ENCODE measurements around the gene CA6.
"Not testable (repeated sequence)": the region's sequence is repeated elsewhere in the genome, so short reads cannot be mapped to it uniquely, and the experiment has no call there.

Gene CA6

DNA sequence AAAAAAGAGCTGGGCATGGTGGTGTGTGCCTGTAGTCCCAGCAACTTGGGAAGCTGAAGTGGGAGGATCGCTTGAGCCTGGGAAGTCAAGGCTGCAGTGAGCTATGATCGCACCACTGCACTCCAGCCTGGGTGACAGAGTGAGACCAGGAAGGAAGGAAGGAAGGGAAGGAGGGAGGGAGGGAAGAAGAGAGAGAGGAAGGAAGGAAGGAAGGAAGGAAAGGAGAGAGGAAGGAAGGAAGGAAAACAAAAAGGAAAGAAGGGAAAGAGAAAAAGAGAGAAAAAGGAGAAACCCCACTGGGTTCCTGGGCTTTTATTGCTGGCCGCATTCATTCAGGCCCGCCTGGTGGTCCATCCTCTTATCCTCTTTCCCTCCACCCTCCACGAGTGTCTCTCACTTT lies 70.8 kb downstream of the CA6 start:
- TF ChIP-seq ZNF274 (IDR thresholded peaks at IDR 0.05; ENCODE audit: low read depth, low read length): no peak
- TF ChIP-seq SUZ12 (IDR thresholded peaks at IDR 0.05; ENCODE audit: extremely low read depth, insufficient read depth, insufficient read length): no peak
- no peak for TF ChIP-seq YY1 (IDR thresholded peaks at IDR 0.05; ENCODE audit: insufficient read depth, insufficient read length)
- no peak for DNase-seq (ENCODE audit: low read depth, low spot score)
- H3K36me3 ChIP-seq (ENCODE audit: insufficient read depth, insufficient read length, low read length): no peaks in the 10 kb centered on the region
- H3K27me3 ChIP-seq (ENCODE audit: insufficient read depth, insufficient read length): no peaks in the 10 kb centered on the region
- H3K9ac ChIP-seq (ENCODE audit: insufficient read length, low read depth): no peak overlapping the region
- H3K4me1 ChIP-seq (ENCODE audit: insufficient read depth, insufficient read length): no peaks in the 10 kb centered on the region
- no peak overlapping the region for H3K4me3 ChIP-seq (ENCODE audit: insufficient read length, low read depth)
- H3K9me3 ChIP-seq (ENCODE audit: insufficient read depth, low read length): no peaks in the 10 kb centered on the region

DNA sequence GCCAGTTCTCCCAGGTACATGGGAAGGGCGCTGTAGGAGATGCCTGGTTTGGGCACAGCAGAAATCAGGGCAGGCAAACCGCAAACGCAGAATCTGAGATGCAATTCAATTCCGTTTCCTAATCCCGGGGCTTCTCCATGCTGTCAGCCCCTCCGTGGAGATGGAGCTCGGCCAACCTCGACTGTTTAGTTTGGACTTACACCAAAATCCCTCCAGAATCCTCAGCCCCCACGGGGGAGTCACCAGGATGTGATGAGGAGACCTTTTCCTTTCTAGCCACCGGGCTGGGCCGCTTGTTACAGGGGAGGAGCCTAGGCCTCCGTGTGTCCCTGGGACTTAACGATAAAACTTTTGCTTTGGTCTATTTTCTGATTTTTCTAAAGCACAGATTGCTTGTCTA lies 72.7 kb downstream of the CA6 start:
- TF ChIP-seq ZNF274 (IDR thresholded peaks at IDR 0.05; ENCODE audit: low read depth, low read length) (no peak), YY1 (IDR thresholded peaks at IDR 0.05; ENCODE audit: insufficient read depth, insufficient read length) (no peak), SUZ12 (IDR thresholded peaks at IDR 0.05; ENCODE audit: extremely low read depth, insufficient read depth, insufficient read length) (no peak)
- no peaks in the 10 kb centered on the region for H3K36me3 ChIP-seq (ENCODE audit: insufficient read depth, insufficient read length, low read length)
- no peaks in the 10 kb centered on the region for H3K27me3 ChIP-seq (ENCODE audit: insufficient read depth, insufficient read length)
- H3K9me3 ChIP-seq (ENCODE audit: insufficient read depth, low read length): no peaks in the 10 kb centered on the region
- no peak overlapping the region for H3K4me3 ChIP-seq (ENCODE audit: insufficient read length, low read depth)
- H3K4me1 ChIP-seq (ENCODE audit: insufficient read depth, insufficient read length): no peaks in the 10 kb centered on the region
- peak overlapping the region; percentile 32 for H3K9ac ChIP-seq (ENCODE audit: insufficient read length, low read depth)
- no peak for DNase-seq (ENCODE audit: low read depth, low spot score)

DNA sequence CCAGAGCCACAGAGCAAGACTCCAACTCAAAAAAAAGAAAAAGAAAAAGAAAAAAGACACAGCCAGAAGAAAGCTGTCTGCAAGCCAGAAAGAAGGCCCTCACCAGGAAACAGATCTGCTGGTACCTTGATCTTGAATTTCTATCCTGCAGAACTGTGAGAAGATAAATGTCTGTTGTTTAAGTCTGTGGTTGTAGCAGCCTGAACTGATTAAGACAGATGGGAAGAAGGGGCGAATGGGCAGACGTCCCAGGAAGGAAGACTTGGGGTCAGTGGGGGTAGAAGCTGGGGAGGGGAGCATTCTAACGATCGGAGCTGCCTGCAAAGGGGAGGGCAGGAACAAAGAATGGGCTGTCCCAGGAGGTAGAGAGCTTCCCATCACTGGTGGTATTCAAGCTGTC lies 74.2 kb downstream of the CA6 start:
- Histone ChIP-seq H3K36me3 (ENCODE audit: insufficient read depth, insufficient read length, low read length) (no peaks in the 10 kb centered on the region), H3K27me3 (ENCODE audit: insufficient read depth, insufficient read length) (no peaks in the 10 kb centered on the region), H3K4me3 (ENCODE audit: insufficient read length, low read depth) (no peak overlapping the region), H3K4me1 (ENCODE audit: insufficient read depth, insufficient read length) (no peaks in the 10 kb centered on the region), H3K9ac (ENCODE audit: insufficient read length, low read depth) (no peak overlapping the region), H3K9me3 (ENCODE audit: insufficient read depth, low read length) (no peaks in the 10 kb centered on the region)
- TF ChIP-seq SUZ12 (IDR thresholded peaks at IDR 0.05; ENCODE audit: extremely low read depth, insufficient read depth, insufficient read length) (no peak), ZNF274 (IDR thresholded peaks at IDR 0.05; ENCODE audit: low read depth, low read length) (no peak), YY1 (IDR thresholded peaks at IDR 0.05; ENCODE audit: insufficient read depth, insufficient read length) (no peak)
- DNase-seq (ENCODE audit: low read depth, low spot score): no peak

DNA sequence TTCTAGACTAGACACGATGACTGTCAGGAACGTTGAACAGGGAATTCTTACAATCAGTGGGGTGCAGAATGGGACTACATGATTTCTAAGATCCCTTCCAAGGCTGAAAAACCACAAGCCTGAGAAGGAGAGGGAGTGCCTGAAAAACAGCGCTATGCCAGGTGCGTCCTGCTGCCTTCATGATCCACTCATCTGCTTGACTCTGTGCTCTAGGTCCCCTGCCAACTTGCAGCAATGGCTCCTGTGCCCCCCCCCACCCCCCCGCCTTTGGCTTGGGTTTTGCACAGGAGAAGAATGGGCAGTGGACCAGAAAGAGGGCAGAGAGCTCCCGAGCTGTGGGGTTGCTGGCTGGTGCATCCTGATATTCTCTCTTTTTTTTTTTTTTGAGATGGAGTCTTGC lies 74.6 kb downstream of the CA6 start:
- Histone ChIP-seq H3K36me3 (ENCODE audit: insufficient read depth, insufficient read length, low read length) (no peaks in the 10 kb centered on the region), H3K9me3 (ENCODE audit: insufficient read depth, low read length) (no peaks in the 10 kb centered on the region), H3K4me3 (ENCODE audit: insufficient read length, low read depth) (no peak overlapping the region), H3K4me1 (ENCODE audit: insufficient read depth, insufficient read length) (no peaks in the 10 kb centered on the region), H3K27me3 (ENCODE audit: insufficient read depth, insufficient read length) (no peaks in the 10 kb centered on the region), H3K9ac (ENCODE audit: insufficient read length, low read depth) (no peak overlapping the region)
- DNase-seq (ENCODE audit: low read depth, low spot score): no peak
- no peak for TF ChIP-seq YY1 (IDR thresholded peaks at IDR 0.05; ENCODE audit: insufficient read depth, insufficient read length)
- TF ChIP-seq SUZ12 (IDR thresholded peaks at IDR 0.05; ENCODE audit: extremely low read depth, insufficient read depth, insufficient read length): no peak
- TF ChIP-seq ZNF274 (IDR thresholded peaks at IDR 0.05; ENCODE audit: low read depth, low read length): no peak

DNA sequence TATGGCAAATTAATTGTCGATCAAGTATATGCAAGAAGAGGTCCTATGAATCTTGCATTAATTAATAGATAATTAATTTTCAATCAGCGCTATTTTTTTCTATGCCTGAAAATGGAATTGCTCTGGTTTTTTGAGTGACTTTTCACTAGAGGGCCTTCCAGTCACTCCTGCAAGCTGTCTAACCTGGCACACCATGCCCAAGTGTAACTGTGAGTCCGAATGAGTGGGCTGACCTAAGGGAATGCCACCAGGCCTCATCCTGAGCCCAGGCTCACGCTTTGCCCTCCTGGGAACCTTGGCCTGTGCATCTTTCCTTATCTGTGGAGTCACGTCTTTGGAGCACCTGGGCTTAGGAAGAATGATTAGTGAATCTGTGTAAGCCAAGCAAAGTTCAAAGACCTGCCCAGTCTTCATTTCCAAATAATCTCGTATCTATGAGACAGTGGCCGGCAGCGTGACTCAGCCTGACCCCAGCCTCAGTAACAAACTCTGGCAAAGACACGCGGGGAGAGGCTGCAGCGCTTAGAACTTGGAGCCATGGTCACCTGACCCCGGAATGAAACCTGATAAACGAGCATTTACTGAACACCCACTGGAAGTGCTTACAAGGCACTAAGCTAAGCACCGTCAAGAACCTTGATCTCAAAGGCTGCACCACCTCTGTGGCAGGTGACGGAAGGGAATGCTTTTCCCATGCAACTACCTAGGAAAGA lies 76.5 kb downstream of the CA6 start:
- not testable (repeated sequence) for H3K4me1 ChIP-seq (ENCODE audit: insufficient read depth, insufficient read length); H3K9ac ChIP-seq (ENCODE audit: insufficient read length, low read depth); H3K4me3 ChIP-seq (ENCODE audit: insufficient read length, low read depth); H3K9me3 ChIP-seq (ENCODE audit: insufficient read depth, low read length); DNase-seq (ENCODE audit: low read depth, low spot score); H3K36me3 ChIP-seq (ENCODE audit: insufficient read depth, insufficient read length, low read length); H3K27me3 ChIP-seq (ENCODE audit: insufficient read depth, insufficient read length)

DNA sequence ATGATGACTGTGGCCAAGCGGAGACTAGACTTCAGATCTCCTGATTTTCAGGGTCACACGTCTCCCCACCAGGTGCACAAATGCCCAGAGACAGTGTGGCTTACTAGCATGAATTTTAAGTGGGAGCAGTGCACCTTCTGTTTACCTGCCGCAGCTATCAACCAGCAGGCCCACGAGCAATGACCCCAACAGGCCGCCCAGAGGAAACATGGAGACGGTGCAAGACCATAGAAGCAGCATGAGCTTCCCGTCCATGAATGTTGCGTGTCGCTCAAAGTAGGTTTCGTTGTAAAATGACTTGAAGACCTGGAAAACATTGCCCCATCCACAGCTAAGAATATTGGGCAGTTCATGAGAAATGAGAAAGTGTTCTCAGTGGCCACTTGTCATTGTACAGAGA lies 77.1 kb downstream of the CA6 start:
- TF ChIP-seq YY1 (IDR thresholded peaks at IDR 0.05; ENCODE audit: insufficient read depth, insufficient read length) (no peak), SUZ12 (IDR thresholded peaks at IDR 0.05; ENCODE audit: extremely low read depth, insufficient read depth, insufficient read length) (no peak), ZNF274 (IDR thresholded peaks at IDR 0.05; ENCODE audit: low read depth, low read length) (no peak)
- Histone ChIP-seq H3K9ac (ENCODE audit: insufficient read length, low read depth) (no peak overlapping the region), H3K27me3 (ENCODE audit: insufficient read depth, insufficient read length) (no peaks in the 10 kb centered on the region), H3K9me3 (ENCODE audit: insufficient read depth, low read length) (no peaks in the 10 kb centered on the region), H3K4me3 (ENCODE audit: insufficient read length, low read depth) (no peak overlapping the region), H3K36me3 (ENCODE audit: insufficient read depth, insufficient read length, low read length) (no peaks in the 10 kb centered on the region), H3K4me1 (ENCODE audit: insufficient read depth, insufficient read length) (peaks cover 3% of the 10 kb centered on the region)
- no peak for DNase-seq (ENCODE audit: low read depth, low spot score)
